Activated naive CD4-positive, alpha-beta T cell treated with anti-CD3 and anti-CD28 coated beads, Interleukin-2, amount 10 ng/mL, durations not matched to agents 7 days and 5 days (primary cell): Measurements from ENCODE around the gene STMP1.

Experiments used
- CTCF ChIA-PET: fragments of 350-600 bp; sonication (Branson Sonifier 250); formaldehyde crosslinking; loops from one replicate; lab custom pipeline; 2021; ENCODE audit warnings: antibody characterized with exemption; lab: Charles Lee
- DNase-seq: peaks from one replicate; pipeline ENCODE4 v3.0.0-alpha.2; 2020
- H3K27ac Mint-ChIP-seq: one replicate; pipeline ENCODE4 v1.8.0; 2021; ENCODE audit warnings: mild to moderate bottlenecking, moderate library complexity, mixed read lengths
- H3K27me3 Mint-ChIP-seq: one replicate; pipeline ENCODE4 v1.8.0; 2021; ENCODE audit warnings: mild to moderate bottlenecking, mixed read lengths
- H3K36me3 Mint-ChIP-seq: one replicate; pipeline ENCODE4 v1.8.0; 2021; ENCODE audit warnings: mixed read lengths
- H3K4me1 Mint-ChIP-seq: one replicate; pipeline ENCODE4 v1.8.0; 2021; ENCODE audit warnings: mixed read lengths
- H3K4me3 Mint-ChIP-seq: one replicate; pipeline ENCODE4 v1.8.0; 2021; ENCODE audit warnings: mild to moderate bottlenecking, moderate library complexity, mixed read lengths
- H3K9me3 Mint-ChIP-seq: one replicate; pipeline ENCODE4 v1.8.0; 2021; ENCODE audit warnings: mixed read lengths

Gene STMP1

GRCh38 chr7:135712796-135713195, 50.5 kb downstream of the STMP1 start:
- CTCF ChIA-PET: interaction anchor here (0.6 to 1.7 kb wide), 5 partner anchors 40 to 434 kb away, joined by 3 to 4 read pairs (median 3); partner anchors contain the start of gene STMP1
- no peak for DNase-seq
- Mint-ChIP-seq H3K9me3 (no peaks in the 10 kb centered on the region), H3K27ac (no peak overlapping the region), H3K27me3 (peaks cover 5% of the 10 kb centered on the region), H3K4me1 (no peaks in the 10 kb centered on the region), H3K36me3 (no peaks in the 10 kb centered on the region), H3K4me3 (no peak overlapping the region)

GRCh38 chr7:135713836-135714470, 51.6 kb downstream of the STMP1 start:
- CTCF ChIA-PET: interaction anchor here (1.7 kb wide), 1 partner anchor 52 kb away, joined by 4 read pairs; the partner anchor contains the start of gene STMP1
- DNase-seq: no peak
- Mint-ChIP-seq H3K36me3 (no peaks in the 10 kb centered on the region), H3K4me3 (no peak overlapping the region), H3K27ac (no peak overlapping the region), H3K27me3 (peaks cover 10% of the 10 kb centered on the region), H3K9me3 (no peaks in the 10 kb centered on the region), H3K4me1 (no peaks in the 10 kb centered on the region)

GRCh38 chr7:135714534-135715009, 52.3 kb downstream of the STMP1 start:
- Mint-ChIP-seq H3K4me3 (no peak overlapping the region), H3K4me1 (no peaks in the 10 kb centered on the region), H3K27ac (no peak overlapping the region), H3K9me3 (no peaks in the 10 kb centered on the region), H3K27me3 (peaks cover 12% of the 10 kb centered on the region), H3K36me3 (no peaks in the 10 kb centered on the region)
- CTCF ChIA-PET: no interaction called here
- DNase-seq: no peak

GRCh38 chr7:135715055-135715522, 52.8 kb downstream of the STMP1 start:
- H3K4me1 Mint-ChIP-seq: no peaks in the 10 kb centered on the region
- H3K4me3 Mint-ChIP-seq: no peak overlapping the region
- no peaks in the 10 kb centered on the region for H3K9me3 Mint-ChIP-seq
- peaks cover 16% of the 10 kb centered on the region for H3K27me3 Mint-ChIP-seq
- CTCF ChIA-PET: interaction anchor here (1.5 kb wide), 1 partner anchor 42 kb away, joined by 4 read pairs; no protein-coding TSS in a partner anchor
- no peak overlapping the region for H3K27ac Mint-ChIP-seq
- H3K36me3 Mint-ChIP-seq: no peaks in the 10 kb centered on the region
- no peak for DNase-seq

GRCh38 chr7:135715673-135716072, 53.4 kb downstream of the STMP1 start:
- CTCF ChIA-PET: interaction anchor here (1.5 kb wide), 1 partner anchor 43 kb away, joined by 4 read pairs; no protein-coding TSS in a partner anchor
- Mint-ChIP-seq H3K9me3 (no peaks in the 10 kb centered on the region), H3K36me3 (no peaks in the 10 kb centered on the region), H3K4me3 (no peak overlapping the region), H3K27me3 (peaks cover 19% of the 10 kb centered on the region), H3K27ac (no peak overlapping the region), H3K4me1 (no peaks in the 10 kb centered on the region)
- DNase-seq: no peak

- Mint-ChIP-seq H3K36me3 (no peaks in the 10 kb centered on the region), H3K27me3 (peaks cover 23% of the 10 kb centered on the region), H3K4me3 (no peak overlapping the region), H3K27ac (no peak overlapping the region), H3K9me3 (no peaks in the 10 kb centered on the region), H3K4me1 (no peaks in the 10 kb centered on the region)
- no peak for DNase-seq
- CTCF ChIA-PET: no interaction called here
These were observed 54.4 kb downstream of the STMP1 start for GRCh38 chr7:135716677-135717238.

- Mint-ChIP-seq H3K4me1 (no peaks in the 10 kb centered on the region), H3K4me3 (no peak overlapping the region), H3K36me3 (no peaks in the 10 kb centered on the region), H3K27ac (no peak overlapping the region), H3K9me3 (no peaks in the 10 kb centered on the region), H3K27me3 (peaks cover 23% of the 10 kb centered on the region)
- no peak for DNase-seq
- CTCF ChIA-PET: no interaction called here
These were observed 55.4 kb downstream of the STMP1 start for GRCh38 chr7:135717693-135718092.

- Mint-ChIP-seq H3K4me1 (no peaks in the 10 kb centered on the region), H3K27ac (no peak overlapping the region), H3K9me3 (no peaks in the 10 kb centered on the region), H3K4me3 (no peak overlapping the region), H3K36me3 (no peaks in the 10 kb centered on the region), H3K27me3 (peaks cover 23% of the 10 kb centered on the region)
- CTCF ChIA-PET: no interaction called here
- DNase-seq: no peak
These were observed 55.9 kb downstream of the STMP1 start for GRCh38 chr7:135718219-135718618.

GRCh38 chr7:135718794-135719437, 56.6 kb downstream of the STMP1 start:
- no peak overlapping the region for H3K4me3 Mint-ChIP-seq

GRCh38 chr7:135719688-135720087, 57.4 kb downstream of the STMP1 start:
- H3K27me3 Mint-ChIP-seq: peaks cover 28% of the 10 kb centered on the region
- no peaks in the 10 kb centered on the region for H3K9me3 Mint-ChIP-seq
- no peak overlapping the region for H3K27ac Mint-ChIP-seq
- DNase-seq: no peak
- no peaks in the 10 kb centered on the region for H3K36me3 Mint-ChIP-seq
- no peak overlapping the region for H3K4me3 Mint-ChIP-seq
- no peaks in the 10 kb centered on the region for H3K4me1 Mint-ChIP-seq
- CTCF ChIA-PET: no interaction called here

More at GRCh38 chr7:135718794-135719437, 56.6 kb downstream of the STMP1 start:
- DNase-seq: no peak
- H3K27ac Mint-ChIP-seq: no peak overlapping the region
- peaks cover 28% of the 10 kb centered on the region for H3K27me3 Mint-ChIP-seq
- CTCF ChIA-PET: no interaction called here
- no peaks in the 10 kb centered on the region for H3K9me3 Mint-ChIP-seq
- no peaks in the 10 kb centered on the region for H3K4me1 Mint-ChIP-seq
- H3K36me3 Mint-ChIP-seq: no peaks in the 10 kb centered on the region

GRCh38 chr7:135721198-135721820, 59.0 kb downstream of the STMP1 start:
- CTCF ChIA-PET: no interaction called here
- H3K4me3 Mint-ChIP-seq: no peak overlapping the region
- no peak overlapping the region for H3K27ac Mint-ChIP-seq
- no peak for DNase-seq
- peaks cover 30% of the 10 kb centered on the region for H3K27me3 Mint-ChIP-seq
- no peaks in the 10 kb centered on the region for H3K9me3 Mint-ChIP-seq
- no peaks in the 10 kb centered on the region for H3K36me3 Mint-ChIP-seq
- no peaks in the 10 kb centered on the region for H3K4me1 Mint-ChIP-seq

- H3K27ac Mint-ChIP-seq: no peak overlapping the region
- H3K4me1 Mint-ChIP-seq: no peaks in the 10 kb centered on the region
- no peak overlapping the region for H3K4me3 Mint-ChIP-seq
- no peaks in the 10 kb centered on the region for H3K9me3 Mint-ChIP-seq
- no peaks in the 10 kb centered on the region for H3K36me3 Mint-ChIP-seq
- CTCF ChIA-PET: no interaction called here
- H3K27me3 Mint-ChIP-seq: peaks cover 36% of the 10 kb centered on the region
- no peak for DNase-seq
These were observed 61.1 kb downstream of the STMP1 start for GRCh38 chr7:135723411-135723810.
